Cortex of kidney (tissue), 1 donor: ENCODE measurements around the gene TNFRSF11A.

ENCODE experiments used
- DNase-seq: peaks from one replicate; lab custom pipeline; 2025; lab: John Stamatoyannopoulos, UW

Gene TNFRSF11A

DNA sequence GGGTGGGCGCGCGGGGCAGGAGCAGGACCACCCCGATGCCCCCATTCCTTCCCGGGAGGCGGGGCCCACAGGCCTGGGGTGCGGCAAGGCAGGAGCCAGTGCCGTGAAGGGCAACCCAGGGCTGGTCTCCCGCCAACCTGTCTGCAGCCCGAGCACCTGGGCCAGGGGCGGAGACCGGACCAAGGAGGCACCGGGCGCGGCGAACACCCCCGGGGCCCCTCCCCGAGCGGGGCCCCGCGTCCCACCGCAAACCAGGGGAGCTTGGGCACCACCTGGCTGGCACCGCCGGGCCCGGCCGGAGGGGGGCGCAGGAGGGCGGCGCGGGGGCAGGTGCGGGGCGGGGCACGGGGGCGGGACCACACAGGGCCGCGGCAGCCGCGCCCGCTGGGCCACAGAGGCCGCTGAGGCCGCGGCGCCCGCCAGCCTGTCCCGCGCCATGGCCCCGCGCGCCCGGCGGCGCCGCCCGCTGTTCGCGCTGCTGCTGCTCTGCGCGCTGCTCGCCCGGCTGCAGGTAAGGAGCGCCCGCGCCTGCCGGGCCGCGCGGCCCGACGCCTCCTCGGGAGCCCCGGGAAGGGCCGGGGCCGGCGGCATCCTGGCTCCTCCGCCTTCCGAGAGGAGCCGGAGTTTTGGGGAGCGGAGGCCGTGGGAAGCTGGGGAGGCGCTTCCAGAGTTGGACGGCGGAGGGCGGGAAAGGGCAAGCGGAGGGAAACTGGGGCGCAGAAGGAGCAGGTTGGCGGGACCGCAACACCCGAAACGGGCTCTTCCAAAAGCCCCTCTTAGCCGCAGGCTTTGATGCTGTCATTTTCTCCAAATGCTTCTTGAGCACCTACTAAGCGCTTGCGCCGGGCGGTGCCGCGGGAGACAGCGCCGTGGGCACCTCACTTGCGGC lies at the start of gene TNFRSF11A:
Gene TNFRSF11A, plus strand, starts transcription at position 394 of the 889 bp plus-strand sequence. Its CDS starts 43 bp downstream, at position 437.
- no peak for DNase-seq

DNA sequence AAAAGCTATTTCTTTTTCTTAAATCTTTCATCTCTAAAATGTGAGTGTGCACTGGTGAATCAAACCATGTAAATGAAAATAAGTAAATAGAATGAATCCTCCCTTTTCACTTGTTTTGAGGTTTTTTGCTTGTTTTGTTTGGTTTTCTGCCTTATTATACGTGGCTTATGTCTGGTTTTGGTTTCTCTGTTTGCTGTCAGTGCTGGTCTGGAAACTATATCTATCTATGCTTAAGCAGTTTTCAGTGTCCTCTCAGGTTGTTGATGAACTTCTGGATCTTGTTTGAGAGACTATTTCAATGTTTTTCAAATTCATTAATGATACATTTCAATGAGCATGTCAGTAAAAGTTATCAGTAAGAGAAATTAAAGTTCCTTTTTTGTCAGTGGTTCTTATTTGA lies 48.1 kb upstream of the TNFRSF11A start:
- no peak for DNase-seq

GRCh38 chr18:62279561-62279960 lies 45.5 kb upstream of the TNFRSF11A start:
- DNase-seq: no peak

DNA sequence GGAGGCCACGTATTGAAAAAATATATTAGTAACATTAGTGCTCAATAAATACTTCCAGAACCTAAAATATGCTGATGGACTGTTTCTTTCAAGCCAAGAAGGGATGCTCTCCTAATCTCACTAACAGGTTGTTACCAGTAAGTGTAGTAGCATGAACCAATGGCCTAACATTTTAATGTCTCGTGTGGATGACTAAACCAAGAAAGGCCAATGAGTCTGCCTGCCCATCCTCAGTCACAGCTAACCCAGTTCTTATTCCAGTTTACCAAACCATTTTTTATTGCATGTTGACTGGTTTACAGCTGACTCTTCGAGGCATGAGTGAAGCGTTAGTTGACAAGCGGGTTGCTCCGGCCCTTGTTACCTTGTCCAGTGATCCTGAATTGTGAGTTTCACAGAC lies 45.1 kb upstream of the TNFRSF11A start:
- no peak for DNase-seq

DNA sequence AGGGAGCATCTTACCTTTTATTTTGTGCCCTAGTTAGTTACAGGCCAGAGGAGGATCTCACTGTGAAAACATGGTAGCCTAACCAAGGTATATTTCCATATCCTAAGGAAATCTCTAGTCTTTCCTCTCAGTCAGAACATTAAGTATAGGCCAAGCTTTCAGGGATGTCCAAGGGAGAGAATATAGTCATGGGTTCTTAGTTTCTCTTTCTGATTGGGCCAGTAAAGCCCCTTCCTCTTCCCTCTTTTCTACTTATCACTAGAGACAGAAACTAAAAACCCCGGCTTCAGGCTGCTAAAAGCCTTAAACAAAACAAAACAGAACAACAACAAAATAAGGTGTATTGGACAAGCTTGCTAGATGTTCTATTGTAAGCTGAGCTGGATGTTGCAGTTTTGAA lies 44.3 kb upstream of the TNFRSF11A start:
- DNase-seq: no peak

DNA sequence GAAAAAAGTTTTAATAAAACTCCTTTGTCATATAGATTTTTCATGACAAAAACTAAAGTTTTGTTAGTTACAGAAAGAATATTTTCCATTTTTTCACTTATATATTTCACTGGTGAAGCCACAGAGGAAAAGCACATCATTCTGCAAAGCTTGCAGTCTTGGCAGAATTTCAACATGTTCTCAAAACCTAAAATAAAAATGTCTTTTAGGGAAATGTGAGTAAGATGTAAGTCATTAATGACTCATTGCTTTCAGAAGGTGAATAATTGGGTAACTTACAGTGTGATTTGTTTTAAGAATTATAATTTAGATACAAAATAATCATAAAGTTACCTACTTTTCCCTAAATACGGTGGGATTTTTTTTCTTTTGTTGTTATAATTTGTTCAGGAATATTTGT lies 43.4 kb upstream of the TNFRSF11A start:
- no peak for DNase-seq

DNA sequence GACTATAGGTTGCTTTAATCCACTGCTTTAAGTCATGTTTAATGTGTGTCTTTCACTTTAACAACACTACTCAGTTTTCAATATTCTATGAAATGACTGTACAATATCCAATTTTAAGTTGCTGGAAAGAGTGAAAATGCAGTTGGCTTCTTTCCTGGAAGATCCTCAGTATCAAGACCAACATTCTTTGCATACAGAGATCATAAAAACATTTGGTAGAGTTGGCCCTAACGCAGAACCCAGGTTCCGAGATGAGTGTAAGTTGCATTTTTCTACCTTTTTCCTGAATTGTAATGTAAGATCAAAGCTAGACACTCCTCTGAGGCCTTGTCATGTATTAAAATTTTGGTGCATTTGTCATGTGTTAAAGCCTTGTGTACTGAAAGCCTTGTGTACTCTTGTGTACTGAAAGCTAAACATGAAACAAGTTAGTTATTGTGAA lies 42.9 kb upstream of the TNFRSF11A start:
- DNase-seq: no peak

DNA sequence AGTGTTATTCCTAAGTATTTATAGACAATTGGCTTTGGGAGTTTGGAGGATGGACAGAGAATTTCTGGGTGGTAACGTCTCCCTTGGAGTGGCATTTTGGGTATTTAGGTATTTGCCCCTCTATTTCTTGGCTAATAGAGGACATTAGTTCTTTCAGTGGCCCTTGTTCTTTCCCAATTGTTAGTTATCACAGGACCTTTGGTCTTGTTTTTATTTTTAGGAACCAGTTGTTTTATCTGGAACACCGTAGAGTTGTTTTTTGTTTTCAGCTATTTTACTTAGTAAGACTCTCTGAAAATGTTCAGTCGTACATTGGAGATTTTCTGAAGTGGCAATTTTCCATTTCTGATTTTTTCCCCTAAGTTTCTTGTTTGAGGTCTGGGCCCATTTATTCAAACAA lies 40.5 kb upstream of the TNFRSF11A start:
- no peak for DNase-seq

GRCh38 chr18:62285281-62285680 lies 39.8 kb upstream of the TNFRSF11A start:
- no peak for DNase-seq

DNA sequence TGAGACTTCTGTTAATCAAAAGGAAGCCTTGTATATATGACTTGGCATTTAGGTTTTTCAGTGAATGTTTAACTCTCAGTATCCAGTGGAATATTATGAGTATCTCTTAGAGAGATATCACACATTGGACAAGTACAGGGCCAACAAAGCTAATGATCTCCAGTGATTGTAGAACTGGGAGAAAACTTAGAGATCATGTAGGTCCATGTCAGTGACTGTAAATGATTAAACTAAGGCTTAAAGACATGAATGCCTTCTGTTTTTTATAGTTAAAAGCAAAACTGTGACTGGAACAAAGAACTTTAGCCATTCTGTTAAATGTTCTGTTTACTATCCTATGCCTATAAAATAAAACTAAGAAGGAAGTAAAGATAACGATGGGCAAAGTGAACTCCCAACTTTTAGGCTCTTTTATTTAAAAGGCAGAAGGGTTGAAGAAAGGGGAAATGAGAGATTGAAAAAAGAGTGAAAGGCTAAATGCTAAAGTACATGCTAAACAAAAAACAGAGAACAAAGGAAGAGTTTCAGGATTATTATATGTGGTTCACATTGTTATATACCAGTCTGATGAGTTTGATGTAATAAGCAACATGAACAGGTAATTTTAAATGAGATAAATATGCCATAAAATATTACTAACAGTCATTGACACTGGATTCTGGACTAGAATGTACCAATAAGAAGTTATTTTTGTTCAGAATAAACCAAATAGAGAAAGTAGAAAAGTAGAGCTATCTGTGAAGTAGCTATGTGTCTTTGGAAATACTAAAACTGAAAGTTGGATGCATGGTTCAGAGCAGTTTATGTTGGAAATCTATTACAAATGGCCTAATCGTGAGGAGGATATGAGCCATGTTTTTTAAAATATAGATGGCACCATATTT lies 37.1 kb upstream of the TNFRSF11A start:
- no peak for DNase-seq

DNA sequence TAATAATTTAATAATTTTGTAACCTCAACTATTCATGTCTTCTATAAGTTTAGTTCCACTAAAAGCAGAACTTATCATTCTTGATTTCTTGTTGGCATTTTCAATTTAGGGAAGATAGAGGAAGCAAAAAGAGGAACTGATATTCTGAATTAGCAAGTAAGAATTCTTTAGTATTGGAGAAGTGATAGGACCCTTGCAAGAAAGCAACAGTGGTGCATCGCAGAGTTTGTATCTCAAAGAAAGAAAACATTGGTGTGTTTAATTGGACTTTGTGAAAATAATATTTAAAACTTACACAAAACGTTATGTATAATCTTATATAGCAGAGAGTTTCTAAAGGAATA lies 36.5 kb upstream of the TNFRSF11A start:
- no peak for DNase-seq

DNA sequence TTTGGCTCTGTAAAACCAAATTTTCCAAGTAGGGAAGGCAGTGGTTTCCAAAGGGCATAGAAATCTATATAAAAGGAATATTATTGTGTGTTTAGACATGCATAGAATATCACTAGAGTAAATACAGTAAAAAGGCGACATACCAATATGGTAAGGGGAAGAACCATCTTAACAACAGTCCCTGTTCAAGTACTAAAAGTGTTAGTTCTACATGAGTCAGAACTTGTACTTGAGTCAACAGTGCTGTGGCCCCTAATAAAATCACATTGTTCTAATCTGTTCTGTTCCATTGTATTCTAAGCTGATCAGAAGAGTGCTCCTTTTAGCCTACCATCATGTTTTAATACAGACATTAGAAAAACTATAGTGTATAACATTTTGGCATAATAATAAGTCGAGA lies 36.1 kb upstream of the TNFRSF11A start:
- no peak for DNase-seq

DNA sequence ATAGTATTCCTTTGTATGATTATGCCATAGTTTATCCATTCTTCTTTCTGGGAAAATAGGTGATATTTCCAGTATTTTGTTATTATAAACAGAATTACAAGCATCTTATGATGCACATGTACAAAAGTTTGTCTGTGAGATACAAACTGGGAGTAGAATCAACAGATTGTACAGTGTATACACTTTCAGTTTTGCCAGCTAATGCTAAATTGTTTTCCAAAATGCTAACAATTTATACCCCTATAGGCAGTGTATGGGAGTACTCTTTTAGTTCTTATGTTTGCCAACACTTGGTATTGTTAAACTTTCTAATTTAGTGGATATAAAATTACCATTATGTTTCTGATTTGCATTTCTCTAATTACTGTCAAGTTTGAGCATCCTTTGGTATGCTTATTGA lies 31.0 kb upstream of the TNFRSF11A start:
- DNase-seq: no peak

- no peak for DNase-seq
Measured at GRCh38 chr18:62300359-62300963, 24.6 kb upstream of the TNFRSF11A start.

DNA sequence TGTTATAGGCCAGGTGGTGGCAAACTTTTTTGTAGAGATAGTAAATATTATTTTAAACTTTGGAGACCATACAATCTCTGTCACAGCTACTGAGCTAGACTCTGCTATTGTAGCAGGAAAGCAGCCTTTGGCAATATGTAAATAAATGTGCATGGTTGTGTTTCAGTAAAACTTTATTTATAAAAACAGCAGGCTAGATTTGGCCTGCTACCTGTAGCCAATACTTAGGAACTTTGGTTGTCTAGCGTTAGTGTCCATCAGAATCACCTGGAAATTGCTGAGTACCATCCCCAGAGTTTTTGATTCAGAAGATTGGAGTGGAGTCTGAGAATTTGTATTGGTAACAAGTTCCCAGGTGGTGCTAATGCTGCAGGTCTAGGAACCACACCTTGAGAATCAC lies 23.8 kb upstream of the TNFRSF11A start:
- DNase-seq: no peak

DNA sequence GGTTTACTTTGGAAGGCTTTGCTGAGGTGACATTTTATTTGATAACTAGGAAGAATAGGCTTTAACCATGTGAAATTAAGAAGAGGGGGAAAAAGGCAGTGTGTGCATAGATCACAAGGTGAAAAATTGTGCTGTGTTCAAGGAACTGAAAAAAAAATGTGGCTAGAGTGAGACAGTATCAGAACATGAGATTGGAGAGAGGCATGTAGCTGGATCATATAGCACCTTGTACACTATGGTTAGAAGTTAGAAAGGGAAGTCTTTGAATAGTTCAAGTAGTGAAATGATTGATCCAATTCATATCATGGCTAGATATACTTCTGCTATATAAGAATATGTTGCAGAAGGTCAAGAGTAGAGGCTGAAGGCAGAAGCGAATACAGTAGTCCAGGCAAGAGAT lies 12.3 kb upstream of the TNFRSF11A start:
- DNase-seq: no peak

GRCh38 chr18:62318228-62319180 lies 6.6 kb upstream of the TNFRSF11A start:
- no peak for DNase-seq

- DNase-seq: no peak
Measured at GRCh38 chr18:62321201-62321600, 3.9 kb upstream of the TNFRSF11A start.

DNA sequence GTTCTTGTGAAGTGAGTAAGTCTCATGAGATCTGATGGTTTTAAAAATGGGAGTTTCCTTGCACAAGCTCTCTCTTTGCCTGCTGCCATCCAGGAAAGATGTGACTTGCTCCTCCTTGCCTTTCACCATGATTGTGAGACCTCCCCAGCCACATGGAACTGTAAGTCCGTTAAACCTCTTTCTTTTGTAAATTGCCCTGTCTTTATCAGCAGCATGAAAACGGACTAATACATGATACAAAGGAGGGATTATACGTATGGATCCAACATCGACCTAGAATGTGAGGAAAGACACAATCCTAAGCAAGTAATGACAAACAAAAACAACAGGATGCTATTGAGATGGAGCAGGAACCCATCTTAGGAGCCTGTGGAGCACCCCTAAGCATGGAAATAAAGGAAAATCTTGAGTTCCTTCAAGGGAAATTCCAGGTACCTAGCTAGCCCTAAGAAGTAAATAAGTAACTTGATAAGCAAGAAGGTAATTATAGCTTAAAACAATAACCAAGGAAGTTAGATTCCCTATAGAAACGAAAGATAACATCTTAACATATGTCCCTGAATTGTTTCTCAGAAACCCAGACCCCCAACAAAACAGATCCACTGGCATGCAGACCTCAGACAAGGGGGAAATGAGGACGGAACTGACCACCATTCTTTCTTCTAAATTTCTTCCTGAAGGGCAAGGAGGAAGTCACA lies 1.5 kb upstream of the TNFRSF11A start:
- DNase-seq: no peak

DNA sequence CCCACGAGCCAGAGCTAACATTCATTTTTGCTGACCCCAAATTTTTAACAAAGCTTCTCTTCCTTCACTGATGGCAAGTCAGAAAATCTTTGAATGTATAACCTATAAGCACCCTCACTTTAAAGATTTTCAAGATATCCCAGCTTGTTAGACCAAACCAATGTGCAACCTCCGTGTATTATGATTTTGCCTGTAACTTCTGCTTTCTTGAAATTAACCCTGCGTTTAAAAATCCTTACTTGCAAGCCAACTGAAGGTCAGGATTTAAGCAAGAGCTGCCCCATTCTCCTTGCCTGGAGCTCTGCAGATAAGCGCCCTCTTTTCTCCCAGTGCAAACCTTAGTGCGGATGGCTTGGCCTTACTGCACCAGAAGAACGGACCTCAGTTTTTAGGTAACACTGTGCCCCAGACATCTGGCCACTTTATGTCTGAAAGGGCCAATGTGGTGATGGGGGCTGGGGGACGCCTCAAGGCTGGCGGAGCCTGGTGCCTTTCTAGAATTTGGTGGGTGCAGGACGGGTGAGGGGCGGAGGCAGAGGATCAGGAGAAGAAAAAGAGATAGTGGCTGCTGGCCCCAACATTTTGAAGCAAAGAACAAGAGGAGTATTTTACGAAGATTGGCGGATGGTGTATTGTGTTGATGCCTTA lies 805 bp upstream of the TNFRSF11A start:
- DNase-seq: no peak
